Calu3 (cell line): ENCODE data around the gene UBAC1. TPM values are rescaled to one million over a fixed set of nuclear protein-coding genes. Genes with fewer than 3 reads are reported as not detected.

Experiments
- BruUV-seq: library from RNA; stranded (reverse); fragments of 400-500 nt; replicated peaks from 2 replicates; lab custom pipeline; 2021; lab: Mats Ljungman, UMichigan
- CTCF ChIA-PET: fragments of 300-600 bp; sonication (Branson Sonifier 250); formaldehyde crosslinking; loops from one replicate; lab custom pipeline; 2022; ENCODE audit warnings: antibody characterized with exemption; lab: Charles Lee
- DNase-seq: peaks from one replicate; pipeline ENCODE4 v3.0.0; 2022
- H3K27ac Mint-ChIP-seq: one replicate; pipeline ENCODE4 v1.8.0; 2022; ENCODE audit warnings: mixed read lengths; ENCODE audit not compliant: unreplicated experiment
- H3K27me3 Mint-ChIP-seq: one replicate; pipeline ENCODE4 v1.8.0; 2022; ENCODE audit warnings: mixed read lengths; ENCODE audit not compliant: unreplicated experiment
- H3K36me3 Mint-ChIP-seq: one replicate; pipeline ENCODE4 v1.8.0; 2022; ENCODE audit warnings: mild to moderate bottlenecking, moderate library complexity, mixed read lengths; ENCODE audit not compliant: insufficient read depth, unreplicated experiment
- H3K4me1 Mint-ChIP-seq: one replicate; pipeline ENCODE4 v1.8.0; 2022; ENCODE audit warnings: mild to moderate bottlenecking, low read depth, mixed read lengths; ENCODE audit not compliant: unreplicated experiment
- H3K4me3 Mint-ChIP-seq: one replicate; pipeline ENCODE4 v1.8.0; 2022; ENCODE audit warnings: mild to moderate bottlenecking, low read depth, moderate library complexity, mixed read lengths; ENCODE audit not compliant: unreplicated experiment
- H3K9me3 Mint-ChIP-seq: one replicate; pipeline ENCODE4 v1.8.0; 2022; ENCODE audit warnings: low read depth, mixed read lengths; ENCODE audit not compliant: unreplicated experiment
- intact Hi-C: fragments of 100-400 bp; cut with micrococcal nuclease; formaldehyde crosslinking; loops from one replicate; pipeline ENCODE4 v1.10.0; 2022; ENCODE audit not compliant: unreplicated experiment
- total RNA-seq: library from RNA; stranded (reverse); gene quantifications from 2 replicates; pipeline ENCODE4 v1.2.3, GENCODE V29; 2022
- TF ChIP-seq, protein P1 (sequence below): fragments of 200-600 bp; IDR thresholded peaks from one replicate; pipeline ENCODE4 v1.8.0; 2022; ENCODE audit warnings: antibody characterized with exemption; ENCODE audit not compliant: unreplicated experiment

UBAC1 gene
- total RNA-seq, 1 experiment from 2014 or later: 19.5 TPM

DNA sequence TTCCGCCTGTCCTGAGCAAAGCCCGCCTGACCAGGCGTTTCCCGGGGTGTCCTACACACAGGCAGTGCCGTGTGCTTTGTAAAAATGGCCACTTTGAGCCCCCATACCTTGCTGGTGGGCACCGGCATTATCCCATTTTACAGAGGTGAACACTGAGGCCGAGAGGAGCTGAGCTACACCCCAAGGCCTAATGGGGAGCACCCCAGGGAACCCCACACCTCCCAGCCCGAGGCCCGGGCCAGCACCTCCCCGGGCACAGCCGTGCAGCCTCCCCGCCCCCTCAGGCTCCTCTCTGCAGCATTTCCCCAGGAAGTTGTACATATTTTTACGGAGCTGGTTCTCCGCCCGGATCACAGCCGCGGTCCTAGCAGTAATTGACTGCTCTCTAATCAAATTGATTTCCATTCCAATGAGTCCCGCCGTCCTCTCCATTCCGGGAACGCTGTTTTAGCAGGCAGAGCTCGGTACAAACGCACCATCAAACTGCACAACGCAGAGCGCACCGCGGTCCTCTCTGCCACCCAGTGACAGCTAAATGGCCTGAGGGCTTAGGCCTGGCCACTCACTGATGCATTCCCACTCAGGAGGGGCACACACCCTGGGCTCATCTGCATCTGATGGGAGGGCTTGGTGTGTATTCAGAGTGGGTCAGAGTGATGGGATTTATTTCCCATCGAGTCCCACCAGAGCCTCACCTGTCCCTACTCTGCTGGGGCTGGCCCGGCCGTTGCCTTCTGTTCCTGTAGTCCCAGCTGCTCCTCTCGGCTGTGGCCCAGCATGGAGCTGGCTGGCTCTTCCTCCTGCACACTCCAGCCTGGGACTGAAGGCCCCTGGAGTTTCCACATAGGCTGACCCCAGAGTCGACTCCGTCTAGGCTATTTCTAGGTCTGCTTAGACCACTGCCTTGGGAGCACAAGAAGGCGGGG lies 36.2 kb upstream of the UBAC1 start:
- no peaks in the 10 kb centered on the region for H3K9me3 Mint-ChIP-seq
- CTCF ChIA-PET: interaction anchor here (0.6 kb wide), 1 partner anchor 236 kb away, joined by 4 read pairs; no protein-coding TSS in a partner anchor
- no peak for DNase-seq
- no TSS peak for BruUV-seq
- TF ChIP-seq, protein P1, sequence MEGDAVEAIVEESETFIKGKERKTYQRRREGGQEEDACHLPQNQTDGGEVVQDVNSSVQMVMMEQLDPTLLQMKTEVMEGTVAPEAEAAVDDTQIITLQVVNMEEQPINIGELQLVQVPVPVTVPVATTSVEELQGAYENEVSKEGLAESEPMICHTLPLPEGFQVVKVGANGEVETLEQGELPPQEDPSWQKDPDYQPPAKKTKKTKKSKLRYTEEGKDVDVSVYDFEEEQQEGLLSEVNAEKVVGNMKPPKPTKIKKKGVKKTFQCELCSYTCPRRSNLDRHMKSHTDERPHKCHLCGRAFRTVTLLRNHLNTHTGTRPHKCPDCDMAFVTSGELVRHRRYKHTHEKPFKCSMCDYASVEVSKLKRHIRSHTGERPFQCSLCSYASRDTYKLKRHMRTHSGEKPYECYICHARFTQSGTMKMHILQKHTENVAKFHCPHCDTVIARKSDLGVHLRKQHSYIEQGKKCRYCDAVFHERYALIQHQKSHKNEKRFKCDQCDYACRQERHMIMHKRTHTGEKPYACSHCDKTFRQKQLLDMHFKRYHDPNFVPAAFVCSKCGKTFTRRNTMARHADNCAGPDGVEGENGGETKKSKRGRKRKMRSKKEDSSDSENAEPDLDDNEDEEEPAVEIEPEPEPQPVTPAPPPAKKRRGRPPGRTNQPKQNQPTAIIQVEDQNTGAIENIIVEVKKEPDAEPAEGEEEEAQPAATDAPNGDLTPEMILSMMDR: no peak
- no peaks in the 10 kb centered on the region for H3K27me3 Mint-ChIP-seq
- no peaks in the 10 kb centered on the region for H3K4me1 Mint-ChIP-seq
- no peak overlapping the region for H3K4me3 Mint-ChIP-seq
- intact Hi-C loops: no loop called here
- H3K36me3 Mint-ChIP-seq: no peaks in the 10 kb centered on the region
- no peak overlapping the region for H3K27ac Mint-ChIP-seq

GRCh38 chr9:135995816-135996215 lies 34.6 kb upstream of the UBAC1 start:
- Mint-ChIP-seq H3K4me3 (no peak overlapping the region), H3K27me3 (no peaks in the 10 kb centered on the region), H3K4me1 (no peaks in the 10 kb centered on the region), H3K9me3 (no peaks in the 10 kb centered on the region), H3K27ac (no peak overlapping the region), H3K36me3 (peaks cover 3% of the 10 kb centered on the region)
- BruUV-seq: no TSS peak
- CTCF ChIA-PET: interaction anchor here (0.6 kb wide), 1 partner anchor 55 kb away, joined by 5 read pairs; no protein-coding TSS in a partner anchor
- intact Hi-C loops: no loop called here
- TF ChIP-seq, protein P1: no peak
- DNase-seq: no peak

DNA sequence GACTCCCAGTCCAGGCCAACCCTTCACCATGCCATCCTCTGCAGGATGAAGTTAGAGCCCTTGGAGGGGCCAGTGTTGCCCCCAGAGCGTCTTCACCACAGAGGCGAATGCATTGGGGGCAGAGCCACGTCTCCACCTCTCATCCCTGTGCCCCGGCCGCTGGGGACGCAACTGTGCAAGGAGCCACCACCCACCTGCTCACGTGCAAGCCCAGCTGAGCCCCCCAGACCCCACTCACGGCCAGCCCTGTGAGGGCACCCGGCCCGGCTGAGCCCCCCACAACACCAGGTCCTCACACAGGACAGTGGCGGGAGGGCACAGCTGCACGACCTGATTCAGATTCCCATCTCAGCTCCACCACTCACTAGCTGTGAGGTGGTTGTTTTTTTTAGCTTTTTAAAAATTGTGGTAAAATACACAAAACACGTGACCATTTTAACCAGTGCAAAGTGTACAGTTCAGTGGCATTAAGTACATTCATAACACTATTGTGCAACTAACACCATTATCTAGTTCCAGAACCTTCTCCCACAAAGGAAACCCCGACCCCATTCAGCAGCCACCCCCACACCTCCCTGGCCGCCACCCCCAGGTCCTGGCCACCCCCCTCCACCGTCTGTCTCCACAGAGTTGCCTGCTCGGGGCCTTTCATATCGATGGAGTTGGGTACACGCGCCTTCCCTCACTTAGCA lies 33.5 kb upstream of the UBAC1 start:
- BruUV-seq: no TSS peak
- no peak overlapping the region for H3K4me3 Mint-ChIP-seq
- DNase-seq: no peak
- TF ChIP-seq, protein P1: no peak
- H3K9me3 Mint-ChIP-seq: no peaks in the 10 kb centered on the region
- intact Hi-C loops: no loop called here
- H3K4me1 Mint-ChIP-seq: no peaks in the 10 kb centered on the region
- no peak overlapping the region for H3K27ac Mint-ChIP-seq
- H3K27me3 Mint-ChIP-seq: no peaks in the 10 kb centered on the region
- peaks cover 5% of the 10 kb centered on the region for H3K36me3 Mint-ChIP-seq
- CTCF ChIA-PET: interaction anchor here (1.5 kb wide), 1 partner anchor 9 kb away, joined by 3 read pairs; no protein-coding TSS in a partner anchor

GRCh38 chr9:135993765-135994500 lies 32.8 kb upstream of the UBAC1 start:
- TF ChIP-seq, protein P1: no peak
- no TSS peak for BruUV-seq
- no peak for DNase-seq
- H3K27me3 Mint-ChIP-seq: no peaks in the 10 kb centered on the region
- CTCF ChIA-PET: interaction anchor here (1.5 kb wide), 1 partner anchor 9 kb away, joined by 3 read pairs; no protein-coding TSS in a partner anchor
- no peaks in the 10 kb centered on the region for H3K4me1 Mint-ChIP-seq
- no peak overlapping the region for H3K27ac Mint-ChIP-seq
- intact Hi-C loops: no loop called here
- no peaks in the 10 kb centered on the region for H3K9me3 Mint-ChIP-seq
- peaks cover 5% of the 10 kb centered on the region for H3K36me3 Mint-ChIP-seq
- H3K4me3 Mint-ChIP-seq: no peak overlapping the region
